ENCODE results near the gene COL10A1. TPM values are rescaled to one million over a fixed set of nuclear protein-coding genes. Genes with fewer than 3 reads are reported as not detected.
A peak's percentile ranks its signal among the peaks of the same experiment; 100 is the strongest.

Gene COL10A1
- total RNA-seq, 1 donor from 2014 or later = not detected

- H3K27me3 Mint-ChIP-seq (ENCODE audit: insufficient read depth, low read depth) = no peaks in the 10 kb centered on the region
Measured at GRCh38 chr6:116139917-116140316, 14.0 kb upstream of the COL10A1 start.

GRCh38 chr6:116136933-116137340, 11.0 kb upstream of the COL10A1 start:
- Histone ChIP-seq H3K79me2 (ENCODE audit: low read depth) (no peaks in the 10 kb centered on the region), H3K9ac (no peak overlapping the region), H3K4me3 (no peak overlapping the region), H3K4me2 (no peak overlapping the region), H3K9me3 (ENCODE audit: low read depth) (no peaks in the 10 kb centered on the region), H3K27ac (no peak overlapping the region), H3K4me1 (no peaks in the 10 kb centered on the region), H2AFZ (replicated peaks) (no peak overlapping the region), H3K27me3 (no peaks in the 10 kb centered on the region), H3K36me3 (no peaks in the 10 kb centered on the region), H4K20me1 (ENCODE audit: low read depth) (peaks cover 7% of the 10 kb centered on the region), H3F3A (ENCODE audit: low read depth) (no peaks in the 10 kb centered on the region)
- H3K4me1 Mint-ChIP-seq = peaks cover 5% of the 10 kb centered on the region
- no peaks in the 10 kb centered on the region for H3K27me3 Mint-ChIP-seq (ENCODE audit: insufficient read depth, low read depth)
- TF ChIP-seq EZH2 (IDR thresholded peaks at IDR 0.05) (no peak), EZH2phosphoT487 (IDR thresholded peaks at IDR 0.05) (no peak), CTCF (IDR thresholded peaks at IDR 0.05) (no peak)
- H3K36me3 Mint-ChIP-seq = no peaks in the 10 kb centered on the region
- H3K4me3 Mint-ChIP-seq = no peak overlapping the region
- H3K9me3 Mint-ChIP-seq = no peaks in the 10 kb centered on the region
- DNase-seq (ENCODE audit: low spot score) = no peak
- no peak overlapping the region for H3K27ac Mint-ChIP-seq

More at GRCh38 chr6:116139917-116140316, 14.0 kb upstream of the COL10A1 start:
- H3K27ac Mint-ChIP-seq = no peak overlapping the region
- H3K27ac ChIP-seq = no peak overlapping the region
- H3K4me1 ChIP-seq = no peaks in the 10 kb centered on the region
- H3K9me3 Mint-ChIP-seq = no peaks in the 10 kb centered on the region
- no peaks in the 10 kb centered on the region for H3K36me3 ChIP-seq
- DNase-seq (ENCODE audit: low spot score) = peak; percentile 16
- H3K36me3 Mint-ChIP-seq = no peaks in the 10 kb centered on the region
- TF ChIP-seq CTCF (IDR thresholded peaks at IDR 0.05) (peak; percentile 32), EZH2phosphoT487 (IDR thresholded peaks at IDR 0.05) (no peak), EZH2 (IDR thresholded peaks at IDR 0.05) (no peak)
- no peak overlapping the region for H3K4me3 ChIP-seq
- no peak overlapping the region for H3K9ac ChIP-seq
- no peak overlapping the region for H3K4me2 ChIP-seq
- no peaks in the 10 kb centered on the region for H3K9me3 ChIP-seq (ENCODE audit: low read depth)
- peaks cover 7% of the 10 kb centered on the region for H4K20me1 ChIP-seq (ENCODE audit: low read depth)
- no peaks in the 10 kb centered on the region for H3K79me2 ChIP-seq (ENCODE audit: low read depth)
- H2AFZ ChIP-seq (replicated peaks) = no peak overlapping the region
- no peaks in the 10 kb centered on the region for H3F3A ChIP-seq (ENCODE audit: low read depth)
- H3K4me3 Mint-ChIP-seq = no peak overlapping the region
- H3K27me3 ChIP-seq = no peaks in the 10 kb centered on the region
- H3K4me1 Mint-ChIP-seq = no peaks in the 10 kb centered on the region

- H3F3A ChIP-seq (ENCODE audit: low read depth) = no peaks in the 10 kb centered on the region
- no peak overlapping the region for H3K4me2 ChIP-seq
- H3K36me3 ChIP-seq = no peaks in the 10 kb centered on the region
- H3K27ac ChIP-seq = no peak overlapping the region
- H3K9me3 Mint-ChIP-seq = no peaks in the 10 kb centered on the region
- no peak overlapping the region for H3K4me3 Mint-ChIP-seq
- DNase-seq (ENCODE audit: low spot score) = no peak
- H3K9ac ChIP-seq = no peak overlapping the region
- H3K27ac Mint-ChIP-seq = no peak overlapping the region
- no peaks in the 10 kb centered on the region for H3K79me2 ChIP-seq (ENCODE audit: low read depth)
- H3K9me3 ChIP-seq (ENCODE audit: low read depth) = no peaks in the 10 kb centered on the region
- no peaks in the 10 kb centered on the region for H3K27me3 Mint-ChIP-seq (ENCODE audit: insufficient read depth, low read depth)
- no peaks in the 10 kb centered on the region for H3K36me3 Mint-ChIP-seq
- H3K4me3 ChIP-seq = no peak overlapping the region
- no peak for TF ChIP-seq CTCF (IDR thresholded peaks at IDR 0.05)
- H3K27me3 ChIP-seq = no peaks in the 10 kb centered on the region
- no peaks in the 10 kb centered on the region for H3K4me1 ChIP-seq
- peaks cover 7% of the 10 kb centered on the region for H4K20me1 ChIP-seq (ENCODE audit: low read depth)
- H2AFZ ChIP-seq (replicated peaks) = no peak overlapping the region
- H3K4me1 Mint-ChIP-seq = peaks cover 5% of the 10 kb centered on the region
Measured at GRCh38 chr6:116136373-116136772, 10.4 kb upstream of the COL10A1 start.

Measured in neural progenitor cell (in vitro differentiated cells).